ENCODE measurements around the gene BDP1.

GRCh38 chr5:71529682-71530081 is 74.2 kb downstream of the BDP1 start:
- no peak for TF ChIP-seq CTCF (IDR thresholded peaks at IDR 0.05 in 4 of 5, conservative IDR thresholded peaks at IDR 0.05 in 1 of 5)
- no peak for TF ChIP-seq POLR2A (IDR thresholded peaks at IDR 0.05)
